ENCODE measurements around the gene CSF2RB. TPM values are rescaled to one million over a fixed set of nuclear protein-coding genes. Genes with fewer than 3 reads are reported as not detected.

The CSF2RB gene
- total RNA-seq, 1 donor from 2014 or later = not detected

GRCh38 chr22:36942556-36942955 lies 29.1 kb downstream of the CSF2RB start:
- TF ChIP-seq CTCF (IDR thresholded peaks at IDR 0.05) = no peak
- TF ChIP-seq EZH2phosphoT487 (IDR thresholded peaks at IDR 0.05) = no peak
- TF ChIP-seq EZH2 (IDR thresholded peaks at IDR 0.05) = no peak
- Mint-ChIP-seq H3K4me3 (no peak overlapping the region), H3K27ac (no peak overlapping the region), H3K9me3 (no peaks in the 10 kb centered on the region), H3K36me3 (no peaks in the 10 kb centered on the region), H3K27me3 (ENCODE audit: insufficient read depth, low read depth) (peaks cover 2% of the 10 kb centered on the region), H3K4me1 (no peaks in the 10 kb centered on the region)
- H3K4me3 ChIP-seq = no peak overlapping the region
- H2AFZ ChIP-seq (replicated peaks) = no peak overlapping the region
- no peak overlapping the region for H3K4me2 ChIP-seq
- DNase-seq (ENCODE audit: low spot score) = no peak
- peaks cover 4% of the 10 kb centered on the region for H3F3A ChIP-seq (ENCODE audit: low read depth)
- H4K20me1 ChIP-seq (ENCODE audit: low read depth) = no peaks in the 10 kb centered on the region
- H3K4me1 ChIP-seq = peaks cover 5% of the 10 kb centered on the region
- H3K9ac ChIP-seq = no peak overlapping the region
- H3K36me3 ChIP-seq = no peaks in the 10 kb centered on the region
- no peak overlapping the region for H3K27ac ChIP-seq
- no peaks in the 10 kb centered on the region for H3K27me3 ChIP-seq
- H3K79me2 ChIP-seq (ENCODE audit: low read depth) = no peaks in the 10 kb centered on the region
- H3K9me3 ChIP-seq (ENCODE audit: low read depth) = no peaks in the 10 kb centered on the region

- H3K4me2 ChIP-seq = no peak overlapping the region
- Mint-ChIP-seq H3K4me1 (no peaks in the 10 kb centered on the region), H3K36me3 (no peaks in the 10 kb centered on the region), H3K4me3 (no peak overlapping the region), H3K27ac (no peak overlapping the region), H3K27me3 (ENCODE audit: insufficient read depth, low read depth) (peaks cover 5% of the 10 kb centered on the region), H3K9me3 (peaks cover 2% of the 10 kb centered on the region)
- no peak overlapping the region for H3K4me3 ChIP-seq
- peaks cover 5% of the 10 kb centered on the region for H3K4me1 ChIP-seq
- no peak overlapping the region for H2AFZ ChIP-seq (replicated peaks)
- no peaks in the 10 kb centered on the region for H3K9me3 ChIP-seq (ENCODE audit: low read depth)
- no peaks in the 10 kb centered on the region for H4K20me1 ChIP-seq (ENCODE audit: low read depth)
- peaks cover 4% of the 10 kb centered on the region for H3F3A ChIP-seq (ENCODE audit: low read depth)
- no peak for DNase-seq (ENCODE audit: low spot score)
- H3K36me3 ChIP-seq = no peaks in the 10 kb centered on the region
- TF ChIP-seq EZH2 (IDR thresholded peaks at IDR 0.05) (no peak), CTCF (IDR thresholded peaks at IDR 0.05) (peak; percentile 8)
- no peak overlapping the region for H3K9ac ChIP-seq
- no peak overlapping the region for H3K27ac ChIP-seq
- H3K79me2 ChIP-seq (ENCODE audit: low read depth) = no peaks in the 10 kb centered on the region
- H3K27me3 ChIP-seq = no peaks in the 10 kb centered on the region
Measured at GRCh38 chr22:36946421-36947158, 33.2 kb downstream of the CSF2RB start.

- H3K27ac ChIP-seq = no peak overlapping the region
- H3K4me3 ChIP-seq = no peak overlapping the region
- peaks cover 6% of the 10 kb centered on the region for H3K27me3 Mint-ChIP-seq (ENCODE audit: insufficient read depth, low read depth)
- H3K27ac Mint-ChIP-seq = no peak overlapping the region
- H3K9me3 Mint-ChIP-seq = peaks cover 2% of the 10 kb centered on the region
- no peak overlapping the region for H3K4me3 Mint-ChIP-seq
- H3K36me3 ChIP-seq = no peaks in the 10 kb centered on the region
- H3K9ac ChIP-seq = no peak overlapping the region
- H3F3A ChIP-seq (ENCODE audit: low read depth) = peaks cover 4% of the 10 kb centered on the region
- no peak for TF ChIP-seq EZH2 (IDR thresholded peaks at IDR 0.05)
- TF ChIP-seq EZH2phosphoT487 (IDR thresholded peaks at IDR 0.05) = no peak
- TF ChIP-seq CTCF (IDR thresholded peaks at IDR 0.05) = no peak
- no peaks in the 10 kb centered on the region for H4K20me1 ChIP-seq (ENCODE audit: low read depth)
- H3K79me2 ChIP-seq (ENCODE audit: low read depth) = no peaks in the 10 kb centered on the region
- H3K4me2 ChIP-seq = no peak overlapping the region
- no peaks in the 10 kb centered on the region for H3K9me3 ChIP-seq (ENCODE audit: low read depth)
- H3K36me3 Mint-ChIP-seq = no peaks in the 10 kb centered on the region
- no peak for DNase-seq (ENCODE audit: low spot score)
- H2AFZ ChIP-seq (replicated peaks) = no peak overlapping the region
- no peaks in the 10 kb centered on the region for H3K4me1 Mint-ChIP-seq
- H3K4me1 ChIP-seq = peaks cover 5% of the 10 kb centered on the region
- H3K27me3 ChIP-seq = no peaks in the 10 kb centered on the region
Measured at GRCh38 chr22:36948273-36949225, 35.1 kb downstream of the CSF2RB start.
